GM18502 (cell line): ENCODE results near the gene ADAMTS12.

Experiments
- ATAC-seq: cut with Tn5 transposase; IDR thresholded peaks from one replicate; pipeline ENCODE4 v1.9.1; 2021; ENCODE audit warnings: mild to moderate bottlenecking; ENCODE audit not compliant: unreplicated experiment, poor library complexity

ADAMTS12 gene

DNA sequence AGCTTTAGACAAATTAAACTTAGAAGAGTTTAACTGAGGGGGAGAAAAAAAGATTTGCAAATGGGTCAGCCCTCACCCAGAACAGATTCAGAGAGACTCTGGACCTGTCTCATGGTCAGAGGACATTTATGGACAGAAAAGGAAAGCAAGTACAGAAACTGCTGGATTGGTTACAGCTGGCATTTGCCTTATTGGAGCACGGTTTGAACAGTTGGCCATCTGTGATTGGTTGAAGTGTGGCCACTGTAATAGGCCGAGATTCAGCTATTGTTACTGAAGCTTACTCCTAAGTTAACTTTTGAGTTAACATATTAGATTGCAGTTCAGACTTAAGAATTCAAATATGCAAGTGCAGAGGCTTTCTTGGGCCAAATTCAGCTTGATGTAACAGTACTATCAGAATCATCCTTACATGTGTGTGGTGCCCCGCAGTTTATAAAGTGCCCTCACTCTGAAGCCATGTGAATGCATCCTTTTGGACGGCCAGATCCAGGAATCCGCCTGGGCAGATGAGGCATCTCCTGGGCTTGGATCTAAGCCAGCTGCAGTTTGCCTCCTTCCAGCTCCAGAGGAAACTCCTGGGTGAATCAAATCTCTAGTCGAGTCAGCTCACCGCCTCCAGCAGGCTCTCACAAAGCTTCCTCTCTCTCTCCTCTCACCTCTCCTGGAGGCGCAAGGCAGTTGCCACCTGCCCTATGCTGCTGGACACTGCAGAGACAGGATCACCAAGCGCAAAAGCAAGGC is 165.2 kb downstream of the ADAMTS12 start:
- no peak for ATAC-seq

DNA sequence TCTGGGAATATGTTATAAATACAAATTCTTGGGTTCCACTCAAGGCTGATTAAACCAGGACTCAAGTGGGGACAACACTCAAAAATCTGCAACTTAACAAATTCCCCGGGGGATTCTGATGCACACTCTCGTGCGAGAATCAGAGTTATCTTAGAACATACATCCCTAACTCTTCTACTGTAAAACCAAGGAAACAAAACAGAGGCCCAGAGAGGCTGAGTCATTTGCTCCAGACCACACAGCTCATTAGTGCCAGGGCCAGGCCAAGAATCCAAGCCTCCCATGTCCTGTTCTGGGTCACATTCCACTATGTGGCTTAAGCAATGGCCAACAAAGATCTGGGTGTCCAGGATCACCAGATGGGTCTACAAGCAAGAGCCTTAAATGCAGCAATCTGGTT is 166.0 kb downstream of the ADAMTS12 start:
- ATAC-seq, result no peak

- ATAC-seq, result no peak
These were observed 170.1 kb downstream of the ADAMTS12 start for GRCh38 chr5:33721491-33722200.

GRCh38 chr5:33720176-33720575 is 171.6 kb downstream of the ADAMTS12 start:
- ATAC-seq, result no peak

- ATAC-seq, result no peak
These were observed 172.0 kb downstream of the ADAMTS12 start for GRCh38 chr5:33719769-33720168.

GRCh38 chr5:33715661-33716060 is 176.1 kb downstream of the ADAMTS12 start:
- ATAC-seq, result no peak

DNA sequence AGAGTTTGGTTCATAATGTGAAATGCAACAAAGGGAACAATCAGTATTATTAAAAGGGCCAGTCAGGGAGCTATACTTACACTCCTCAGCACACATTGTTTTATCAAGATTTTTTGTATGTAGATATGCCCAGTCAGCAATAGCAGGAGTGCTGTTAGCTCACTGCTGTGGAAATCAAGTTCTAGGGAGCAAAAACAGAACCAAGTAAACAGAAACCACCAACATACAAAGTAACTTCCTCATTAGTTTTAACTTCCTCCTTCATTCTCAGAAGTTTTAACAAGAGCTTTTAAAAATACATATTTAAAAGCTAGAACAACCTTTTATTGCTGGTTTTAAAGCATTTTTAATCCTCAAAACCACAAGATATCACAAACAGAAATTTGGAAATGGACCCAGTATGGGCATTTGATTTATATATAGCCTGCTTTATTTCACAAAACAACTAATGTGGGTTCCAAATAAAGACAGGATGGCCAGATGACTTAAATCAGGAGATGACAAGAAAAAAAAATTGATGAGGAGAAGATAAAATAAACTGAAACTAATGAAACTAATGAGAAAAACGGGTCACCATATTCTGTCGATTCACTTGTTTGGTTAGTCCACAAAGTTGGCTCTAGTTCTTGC is 178.5 kb downstream of the ADAMTS12 start:
- no peak for ATAC-seq

GRCh38 chr5:33712664-33713063 is 179.1 kb downstream of the ADAMTS12 start:
- ATAC-seq, result no peak

DNA sequence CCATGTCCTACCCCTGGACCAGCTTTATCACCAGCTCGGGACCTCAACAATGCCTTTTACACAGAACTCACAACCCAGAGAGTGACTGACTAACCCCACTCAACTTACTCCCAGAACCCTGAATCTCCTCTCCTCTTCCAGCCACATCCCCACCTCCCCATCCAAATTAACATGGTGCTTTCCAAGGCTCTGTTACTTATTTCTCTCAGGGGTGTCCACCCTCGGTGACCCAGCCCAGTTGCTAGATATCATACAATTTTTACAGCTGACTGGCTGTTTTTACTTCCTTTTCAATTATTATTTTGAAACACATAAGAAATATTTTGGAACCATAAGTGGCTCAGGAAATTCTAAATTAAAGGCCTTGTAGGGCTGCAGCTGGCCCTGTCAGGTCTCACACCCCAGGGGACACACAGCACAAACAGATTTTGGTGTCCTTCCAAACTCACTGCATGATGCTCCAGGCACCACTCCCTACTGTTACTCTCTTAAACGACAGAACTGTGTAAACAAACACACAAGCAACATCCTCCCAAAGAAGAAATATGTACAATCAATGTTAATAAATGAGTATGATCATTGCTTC is 180.6 kb downstream of the ADAMTS12 start:
- no peak for ATAC-seq

DNA sequence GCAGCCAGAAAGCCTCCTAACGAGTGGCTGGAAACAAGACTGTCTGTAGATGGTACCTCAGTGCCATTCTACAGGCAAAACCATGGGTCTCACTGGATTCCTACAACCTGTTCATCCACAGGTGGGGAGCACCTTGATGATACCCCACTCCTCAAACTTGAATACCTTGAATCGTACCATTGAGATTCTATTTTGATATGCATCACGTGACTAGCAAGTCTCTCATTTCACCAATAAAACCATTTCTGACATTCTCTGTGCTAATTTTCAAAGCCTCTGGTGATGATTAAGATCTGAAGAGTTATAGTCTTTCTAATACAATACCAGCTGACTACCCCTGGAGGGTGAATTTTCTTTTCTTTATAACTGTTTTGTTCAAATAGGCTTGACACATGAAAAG is 188.9 kb downstream of the ADAMTS12 start:
- ATAC-seq, result no peak

GRCh38 chr5:33701951-33702350 is 189.8 kb downstream of the ADAMTS12 start:
- no peak for ATAC-seq

DNA sequence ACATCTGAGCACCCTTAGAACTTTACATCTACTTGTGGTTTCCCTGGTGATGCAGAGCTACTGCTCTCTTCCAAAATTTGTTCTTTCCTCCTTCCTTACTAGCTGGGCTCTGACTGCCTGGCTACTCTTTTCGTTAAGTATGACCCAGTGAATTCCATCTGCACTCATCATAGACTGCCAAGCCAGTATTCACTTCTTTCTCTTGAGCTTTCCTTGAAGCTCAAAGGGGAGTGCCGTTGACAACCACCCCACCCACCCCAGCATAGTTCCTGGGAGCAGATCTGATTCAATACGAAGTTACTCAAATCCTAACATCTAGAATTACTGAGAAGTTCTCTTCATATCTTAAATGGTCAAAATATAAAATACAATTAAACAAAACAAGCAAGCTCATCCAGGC is 190.5 kb downstream of the ADAMTS12 start:
- no peak for ATAC-seq

GRCh38 chr5:33696411-33696810 is 195.4 kb downstream of the ADAMTS12 start:
- ATAC-seq, result no peak

DNA sequence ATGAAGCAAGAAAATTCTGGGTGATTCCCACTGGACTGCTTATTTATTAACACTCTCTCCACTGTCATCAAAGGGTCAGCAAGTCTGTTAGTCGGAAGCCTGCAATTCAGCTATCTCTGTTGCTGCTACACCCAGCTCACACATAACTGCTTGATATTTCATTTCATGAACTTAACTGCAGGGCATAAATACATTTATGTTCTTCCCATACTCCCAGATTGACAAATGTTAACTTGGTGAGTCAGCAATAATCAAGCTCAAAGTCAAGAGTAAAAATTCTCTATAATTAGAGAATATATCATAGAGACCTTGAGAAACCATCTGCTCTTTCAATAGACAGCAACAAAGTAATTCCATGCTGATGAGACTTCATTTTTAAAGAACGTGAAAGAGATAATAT is 198.8 kb downstream of the ADAMTS12 start:
- no peak for ATAC-seq

DNA sequence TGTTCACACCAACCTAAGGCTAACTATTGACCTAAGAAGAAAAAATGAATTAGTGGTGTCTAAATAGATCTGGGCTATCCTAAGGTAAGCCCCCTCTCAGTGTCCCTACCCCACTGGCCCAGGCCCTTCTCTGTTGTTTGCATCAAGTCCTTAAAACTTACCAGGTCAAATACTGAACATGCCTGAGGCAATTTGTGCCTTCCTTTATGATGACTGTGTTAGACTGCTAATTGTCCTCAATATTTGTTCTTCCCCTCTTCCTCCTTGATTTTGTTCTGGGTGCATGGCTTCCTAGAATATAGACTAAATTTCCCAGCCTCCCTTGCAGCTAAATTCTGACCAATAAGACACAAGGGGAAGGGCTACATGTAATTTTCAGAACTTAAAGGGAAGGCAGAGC is 199.9 kb downstream of the ADAMTS12 start:
- ATAC-seq, result no peak

DNA sequence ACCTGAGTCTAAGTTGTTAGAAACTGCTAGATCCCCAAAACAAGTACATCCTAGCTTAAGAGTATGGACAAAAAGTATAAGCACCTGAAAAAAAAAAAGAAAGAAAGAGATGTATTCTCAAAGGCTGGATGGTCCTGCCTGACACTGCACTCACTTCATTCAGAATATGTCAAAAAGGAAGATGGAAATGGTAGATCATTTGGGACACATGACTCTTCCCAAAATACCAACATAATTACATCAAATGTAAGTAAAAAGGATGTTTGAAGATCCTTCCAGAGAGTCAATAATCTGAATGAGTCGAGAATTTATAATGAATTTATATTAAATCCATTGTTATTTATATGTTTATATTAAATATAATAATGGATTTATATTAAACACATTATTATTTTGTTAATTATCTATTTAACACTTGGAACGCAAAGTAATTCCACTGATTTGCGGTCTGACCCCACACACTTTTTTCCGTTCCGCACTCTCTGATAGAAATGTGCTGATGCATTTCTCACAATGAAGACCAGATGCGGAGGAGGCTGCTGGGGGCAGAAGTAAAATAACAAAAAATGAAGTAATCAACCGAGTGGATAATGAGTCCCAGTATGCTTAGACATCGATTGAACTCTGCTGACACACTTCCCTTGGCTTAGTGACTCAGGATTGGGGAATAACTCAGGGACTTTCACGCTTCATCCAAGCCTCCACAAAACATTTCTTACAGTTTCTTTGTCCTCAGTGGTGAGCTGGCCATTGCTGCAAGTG is 201.2 kb downstream of the ADAMTS12 start:
- ATAC-seq, result no peak

DNA sequence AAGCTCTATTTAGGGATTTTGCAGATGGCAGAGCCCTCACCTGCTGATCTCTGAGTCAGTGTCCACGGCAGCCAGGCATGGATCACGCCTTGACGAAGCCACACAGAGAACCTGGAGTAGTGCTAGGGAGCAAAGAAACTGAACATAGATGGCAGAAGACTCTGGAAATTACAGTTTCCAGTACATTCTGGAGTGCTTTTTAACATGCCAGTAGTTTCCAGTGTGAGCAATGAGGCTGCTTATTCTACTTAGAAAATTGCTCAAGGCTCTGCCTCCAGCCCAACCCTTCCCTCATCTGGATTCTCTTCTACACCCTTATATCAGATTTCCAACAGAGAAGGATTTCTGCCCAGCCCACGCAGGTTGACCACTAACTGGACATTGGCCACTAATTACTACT is 203.3 kb downstream of the ADAMTS12 start:
- no peak for ATAC-seq

DNA sequence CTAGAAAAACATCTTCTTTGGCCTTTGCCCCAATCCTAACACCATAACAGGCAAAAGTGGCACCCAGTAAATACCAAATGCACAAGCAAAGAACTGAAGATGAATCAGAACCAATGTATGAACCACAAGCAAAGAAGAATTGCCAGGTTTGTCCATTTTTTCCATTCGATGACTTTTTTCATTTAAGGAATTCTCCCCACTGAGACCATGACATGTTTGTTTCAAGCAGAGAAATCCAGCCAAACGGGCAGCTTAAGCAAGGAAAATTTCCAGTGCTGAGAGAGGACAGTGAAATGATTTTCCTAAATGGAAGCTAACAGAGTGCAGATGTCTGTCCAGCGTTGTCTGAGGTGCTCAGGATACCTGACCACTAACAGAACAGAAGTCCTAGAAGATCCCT is 203.7 kb downstream of the ADAMTS12 start:
- no peak for ATAC-seq

DNA sequence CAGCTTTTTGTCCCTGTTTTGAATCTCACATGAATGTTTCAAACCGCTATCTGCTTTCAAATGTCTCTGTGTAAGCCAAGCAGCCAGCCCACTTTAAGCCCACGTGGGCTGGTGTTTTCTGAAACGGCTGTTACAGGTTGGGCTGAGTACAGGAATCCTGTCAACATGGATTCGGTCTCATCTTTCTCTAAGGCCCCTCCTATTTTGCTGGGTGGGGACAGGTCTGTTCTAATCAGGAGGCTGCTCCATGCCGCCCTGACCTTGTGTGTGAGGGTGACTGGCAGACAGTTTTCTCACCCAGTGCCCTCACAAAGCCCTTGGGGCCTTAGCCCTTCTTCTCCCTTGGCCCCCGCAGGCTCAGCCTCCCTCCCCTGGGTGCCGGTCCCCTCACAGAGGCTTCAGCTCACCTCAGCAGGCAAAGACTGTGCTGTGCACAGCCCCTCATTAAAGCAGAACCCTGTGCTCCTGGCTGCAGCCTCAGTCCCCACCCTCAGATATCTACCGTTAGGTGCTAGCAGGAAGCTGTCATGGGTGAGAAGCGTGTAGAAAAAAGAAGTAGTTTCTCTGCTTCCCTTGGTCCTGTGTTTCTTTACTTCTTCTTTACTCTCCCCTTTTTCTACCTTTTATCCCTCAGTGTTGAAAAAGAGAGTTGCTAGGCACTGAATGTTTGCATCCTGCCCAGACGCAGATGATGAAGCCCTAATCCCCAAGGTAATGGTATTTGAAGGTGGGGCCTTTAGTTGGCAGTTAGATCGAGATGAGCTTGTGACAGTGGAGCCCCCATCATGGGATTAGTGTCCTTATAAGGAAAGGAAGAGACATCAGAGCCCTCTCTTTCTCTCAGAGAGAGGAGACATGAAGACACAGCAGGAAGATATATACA is 205.7 kb downstream of the ADAMTS12 start:
- no peak for ATAC-seq
